EL (cell line): Measurements from ENCODE around the gene TAX1BP3.
"Not testable (repeated sequence)": the region's sequence is repeated elsewhere in the genome, so short reads cannot be mapped to it uniquely, and the experiment has no call there.

ENCODE experiments used
- DNase-seq: peaks from one replicate; pipeline ENCODE4 v3.0.0-alpha.2; 2016

Gene TAX1BP3

GRCh38 chr17:3668279-3669084 lies at the start of gene TAX1BP3, which contains the start of gene EMC6:
TSS of gene TAX1BP3 (minus strand) at chr17:3668578. CDS start at chr17:3668526, 52 bp downstream.
TSS of gene EMC6 (plus strand) at chr17:3668812. CDS start at chr17:3669147, 335 bp downstream.
- peak; percentile 98 for DNase-seq

- DNase-seq, result no peak
Measured at GRCh38 chr17:3715296-3715695, 46.9 kb upstream of the TAX1BP3 start.

- no peak for DNase-seq
Measured at GRCh38 chr17:3712811-3713463, 44.6 kb upstream of the TAX1BP3 start.

GRCh38 chr17:3710951-3711383 lies 42.6 kb upstream of the TAX1BP3 start:
- DNase-seq, result peak; percentile 77

GRCh38 chr17:3708366-3708765 lies 40.0 kb upstream of the TAX1BP3 start:
- no peak for DNase-seq

GRCh38 chr17:3705718-3705984 lies 37.3 kb upstream of the TAX1BP3 start:
- DNase-seq, result not testable (repeated sequence)

GRCh38 chr17:3704931-3705717 lies 36.7 kb upstream of the TAX1BP3 start:
- no peak for DNase-seq

- not testable (repeated sequence) for DNase-seq
Measured at GRCh38 chr17:3702041-3702539, 33.7 kb upstream of the TAX1BP3 start.

- DNase-seq, result no peak
Measured at GRCh38 chr17:3699951-3700350, 31.6 kb upstream of the TAX1BP3 start.

GRCh38 chr17:3698139-3698538 lies 29.8 kb upstream of the TAX1BP3 start:
- no peak for DNase-seq

GRCh38 chr17:3697103-3697476 lies 28.7 kb upstream of the TAX1BP3 start:
- DNase-seq, result no peak

- DNase-seq, result peak; percentile 22
Measured at GRCh38 chr17:3695723-3696411, 27.5 kb upstream of the TAX1BP3 start, which contains the start of gene P2RX5. TSS of gene P2RX5 (minus strand) at chr17:3696155. CDS start at chr17:3696005, 150 bp downstream.

- peak; percentile 40 for DNase-seq
Measured at GRCh38 chr17:3695129-3695722, 26.8 kb upstream of the TAX1BP3 start.

GRCh38 chr17:3693829-3694231 lies 25.5 kb upstream of the TAX1BP3 start:
- DNase-seq, result no peak

- DNase-seq, result no peak
Measured at GRCh38 chr17:3693141-3693540, 24.8 kb upstream of the TAX1BP3 start.

GRCh38 chr17:3692346-3692745 lies 24.0 kb upstream of the TAX1BP3 start:
- no peak for DNase-seq

GRCh38 chr17:3691617-3692067 lies 23.3 kb upstream of the TAX1BP3 start:
- no peak for DNase-seq

- DNase-seq, result no peak
Measured at GRCh38 chr17:3690094-3690715, 21.8 kb upstream of the TAX1BP3 start.

- DNase-seq, result no peak
Measured at GRCh38 chr17:3689262-3690093, 21.1 kb upstream of the TAX1BP3 start.

GRCh38 chr17:3688852-3689261 lies 20.5 kb upstream of the TAX1BP3 start:
- no peak for DNase-seq
